H9 (cell line): ENCODE data around the gene FRK. TPM values are rescaled to one million over a fixed set of nuclear protein-coding genes. Genes with fewer than 3 reads are reported as not detected.

Experiments used
- DNase-seq: peaks from one replicate; pipeline ENCODE4 v3.0.0-alpha.2; 2017
- H2AFZ ChIP-seq: one replicate; pipeline ENCODE4 v1.6.1; 2013; ENCODE audit warnings: mild to moderate bottlenecking, low read length, control low read depth, moderate library complexity
- H2AK5ac ChIP-seq: 2 replicates; pipeline ENCODE4 v1.6.1; 2013; ENCODE audit warnings: low read length, control low read depth, mixed read lengths; ENCODE audit not compliant: insufficient read length
- H2BK120ac ChIP-seq: one replicate; pipeline ENCODE4 v1.6.1; 2013; ENCODE audit warnings: low read depth, mild to moderate bottlenecking, low read length, control low read depth, inconsistent platforms; ENCODE audit not compliant: poor library complexity, severe bottlenecking
- H2BK12ac ChIP-seq: 2 replicates; pipeline ENCODE4 v1.6.1; 2013; ENCODE audit warnings: low read length, control low read depth, mixed read lengths, low read depth; ENCODE audit not compliant: insufficient read length
- H2BK15ac ChIP-seq: 2 replicates; pipeline ENCODE4 v1.6.1; 2013; ENCODE audit warnings: low read depth, low read length, control low read depth
- H2BK20ac ChIP-seq: one replicate; pipeline ENCODE4 v1.6.1; 2013; ENCODE audit warnings: low read depth, mild to moderate bottlenecking, low read length, control low read depth, inconsistent platforms; ENCODE audit not compliant: poor library complexity, severe bottlenecking
- H2BK5ac ChIP-seq: 2 replicates; pipeline ENCODE4 v1.6.1; 2013; ENCODE audit warnings: low read length, control low read depth, mixed read lengths; ENCODE audit not compliant: insufficient read length
- H3K14ac ChIP-seq: 2 replicates; pipeline ENCODE4 v1.6.1; 2013; ENCODE audit warnings: low read length, control low read depth; ENCODE audit not compliant: insufficient read depth
- H3K18ac ChIP-seq: 2 replicates; pipeline ENCODE4 v1.6.1; 2013; ENCODE audit warnings: low read depth, mild to moderate bottlenecking, mixed read lengths, low read length, control low read depth; ENCODE audit not compliant: insufficient read length
- H3K23ac ChIP-seq: 2 replicates; pipeline ENCODE4 v1.6.1; 2013; ENCODE audit warnings: low read length, control low read depth, mixed read lengths, low read depth; ENCODE audit not compliant: insufficient read length
- H3K23me2 ChIP-seq: 2 replicates; pipeline ENCODE4 v1.6.1; 2013; ENCODE audit warnings: low read depth, mild to moderate bottlenecking, mixed read lengths, low read length, control low read depth; ENCODE audit not compliant: insufficient read length, poor library complexity, severe bottlenecking
- H3K27ac ChIP-seq: 2 replicates; pipeline ENCODE4 v1.5.1; 2013; ENCODE audit warnings: low read length, control low read depth, mixed read lengths, low read depth; ENCODE audit not compliant: insufficient read length
- H3K27me3 ChIP-seq: 2 replicates; pipeline ENCODE4 v1.6.1; 2013; ENCODE audit warnings: low read length, control low read depth, inconsistent platforms; ENCODE audit not compliant: insufficient read depth
- H3K4ac ChIP-seq: 2 replicates; pipeline ENCODE4 v1.6.1; 2013; ENCODE audit warnings: low read depth, mild to moderate bottlenecking, control low read depth, inconsistent platforms, low read length, moderate library complexity
- H3K4me1 ChIP-seq: 2 replicates; pipeline ENCODE4 v1.6.1; 2013; ENCODE audit warnings: low read length, control low read depth, inconsistent platforms; ENCODE audit not compliant: insufficient read depth
- H3K4me2 ChIP-seq: 2 replicates; pipeline ENCODE4 v1.6.1; 2013; ENCODE audit warnings: low read length, control low read depth, mixed read lengths; ENCODE audit not compliant: insufficient read length, insufficient read depth
- H3K56ac ChIP-seq: 2 replicates; pipeline ENCODE4 v1.6.1; 2013; ENCODE audit warnings: low read depth, mild to moderate bottlenecking, mixed read lengths, low read length, control low read depth; ENCODE audit not compliant: insufficient read length
- H3K79me1 ChIP-seq: 2 replicates; pipeline ENCODE4 v1.6.1; 2013; ENCODE audit warnings: low read depth, mild to moderate bottlenecking, moderate library complexity, low read length, control low read depth, inconsistent platforms; ENCODE audit not compliant: insufficient read depth, poor library complexity, severe bottlenecking
- H3K79me2 ChIP-seq: 2 replicates; pipeline ENCODE4 v1.6.1; 2013; ENCODE audit warnings: low read length, control low read depth, inconsistent platforms; ENCODE audit not compliant: insufficient read depth
- H3K9ac ChIP-seq: 2 replicates; pipeline ENCODE4 v1.6.1; 2013; ENCODE audit warnings: low read length, control low read depth, mixed read lengths; ENCODE audit not compliant: insufficient read length; ENCODE audit errors: extremely low read depth
- H3K9me3 ChIP-seq: one replicate; pipeline ENCODE4 v1.6.1; 2013; ENCODE audit warnings: low read depth, low read length, inconsistent platforms; ENCODE audit not compliant: control insufficient read depth
- H3T11ph ChIP-seq: one replicate; pipeline ENCODE4 v1.6.1; 2013; ENCODE audit warnings: mild to moderate bottlenecking, low read length, control low read depth, inconsistent platforms
- H4K20me1 ChIP-seq: one replicate; pipeline ENCODE4 v1.6.1; 2013; ENCODE audit not compliant: control insufficient read depth, insufficient read length, insufficient read depth
- H4K5ac ChIP-seq: 2 replicates; pipeline ENCODE4 v1.6.1; 2013; ENCODE audit warnings: low read depth, mild to moderate bottlenecking, mixed read lengths, low read length, control low read depth; ENCODE audit not compliant: insufficient read length
- H4K8ac ChIP-seq: replicated peaks from 2 replicates; pipeline ENCODE4 v1.6.1; 2013; ENCODE audit warnings: low read length, control low read depth, mixed read lengths, low read depth; ENCODE audit not compliant: insufficient read length
- H4K91ac ChIP-seq: 2 replicates; pipeline ENCODE4 v1.6.1; 2013; ENCODE audit warnings: low read depth, mild to moderate bottlenecking, moderate library complexity, mixed read lengths, low read length, control low read depth; ENCODE audit not compliant: insufficient read length
- H3K27ac Mint-ChIP-seq, 3 experiments: 2 replicates in 2 of 3; 3 replicates in 1 of 3; pipeline ENCODE4 v1.8.0; 2020 to 2021; ENCODE audit warnings: mixed read lengths in 3 of 3, mild to moderate bottlenecking in 1 of 3, moderate library complexity in 1 of 3
- H3K27me3 Mint-ChIP-seq: 2 replicates; pipeline ENCODE4 v1.8.0; 2021; ENCODE audit warnings: low read depth, mild to moderate bottlenecking, moderate library complexity, mixed read lengths
- H3K36me3 Mint-ChIP-seq, 3 experiments: 2 replicates in 2 of 3; 3 replicates in 1 of 3; pipeline ENCODE4 v1.8.0; 2020 to 2021; ENCODE audit warnings: low read depth in 3 of 3, mixed read lengths in 3 of 3; ENCODE audit not compliant: insufficient read depth in 1 of 3
- H3K4me1 Mint-ChIP-seq, 2 experiments: 2 replicates each; pipeline ENCODE4 v1.8.0; 2020; ENCODE audit warnings: mixed read lengths in 2 of 2
- H3K4me3 Mint-ChIP-seq, 2 experiments: 2 replicates in 1 of 2; 3 replicates in 1 of 2; pipeline ENCODE4 v1.8.0; 2020 to 2021; ENCODE audit warnings: mild to moderate bottlenecking in 2 of 2, mixed read lengths in 2 of 2, moderate library complexity in 1 of 2
- H3K9me3 Mint-ChIP-seq, 2 experiments: 2 replicates in 1 of 2; 3 replicates in 1 of 2; pipeline ENCODE4 v1.8.0; 2020; ENCODE audit warnings: mild to moderate bottlenecking in 2 of 2, mixed read lengths in 2 of 2, moderate library complexity in 1 of 2
- WGBS: extraction: QIAGEN DNeasy Blood & Tissue Kit; methylation state at CpG from one replicate; pipeline ENCODE4 v1.1.7; 2013; ENCODE audit warnings: missing lambda C conversion rate, low lambda C conversion rate, mixed read lengths; ENCODE audit not compliant: insufficient read length; ENCODE audit errors: extremely low coverage; 5-methylcytosine and 5-hydroxymethylcytosine counted together
- total RNA-seq: library from RNA; stranded (reverse); gene quantifications from 2 replicates; pipeline ENCODE4 v1.2.1, GENCODE V29; 2021
- TF ChIP-seq, protein P1 (sequence below): fragments of 200-600 bp; sonication (generic); conservative IDR thresholded peaks from 3 replicates; pipeline ENCODE4 v1.8.0; 2021; ENCODE audit warnings: antibody characterized with exemption, mild to moderate bottlenecking

The FRK gene
- total RNA-seq, 1 experiment from 2014 or later: 0.15 TPM

DNA sequence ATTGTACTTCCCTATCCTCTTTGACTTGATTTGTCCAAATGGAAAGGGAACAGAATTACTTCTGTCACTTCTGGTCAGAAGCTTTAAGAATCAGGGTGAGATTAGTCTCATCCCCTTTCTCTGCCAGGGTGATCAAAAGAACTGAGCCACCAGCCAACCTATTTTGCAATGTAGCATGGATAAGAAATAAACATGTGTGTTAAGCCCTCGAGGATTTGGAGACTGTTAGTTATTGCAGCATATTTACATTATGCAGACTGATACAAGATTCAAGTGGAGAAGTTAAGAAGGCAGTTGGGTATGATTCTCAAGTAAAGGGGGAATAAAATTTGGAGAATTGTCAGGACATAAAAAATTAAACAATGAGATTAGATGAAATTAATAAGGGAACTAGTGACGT is 106.0 kb downstream of the FRK start:
- H4K8ac ChIP-seq: no peak overlapping the region
- H3T11ph ChIP-seq: no peak overlapping the region
- Mint-ChIP-seq H3K9me3 (peaks cover 6% of the 10 kb centered on the region in 2 experiments), H3K27ac (no peak overlapping the region), H3K4me1 (peaks cover 0 to 2% of the 10 kb centered on the region in 2 experiments; a peak in 1 of 4 replicates), H3K4me3 (no peak overlapping the region), H3K36me3 (peaks cover 0 to 4% (median 2%) of the 10 kb centered on the region in 3 experiments; a peak in 3 of 7 replicates), H3K27me3 (no peaks in the 10 kb centered on the region)
- H3K56ac ChIP-seq: no peak overlapping the region
- H3K27ac ChIP-seq: no peak overlapping the region
- no peak overlapping the region for H2BK5ac ChIP-seq
- no peaks in the 10 kb centered on the region for H3K79me2 ChIP-seq
- H3K4ac ChIP-seq: no peak overlapping the region
- no peak overlapping the region for H2BK120ac ChIP-seq
- DNase-seq: no peak
- peaks cover 2% of the 10 kb centered on the region; the same call in 1 of the 2 replicates for H3K4me1 ChIP-seq
- no peak overlapping the region for H3K9ac ChIP-seq
- no peak overlapping the region for H3K4me2 ChIP-seq
- H3K79me1 ChIP-seq: no peaks in the 10 kb centered on the region
- H4K5ac ChIP-seq: no peak overlapping the region
- H2BK15ac ChIP-seq: no peak overlapping the region
- H3K18ac ChIP-seq: no peak overlapping the region
- no CpG with 5 or more reads among the region's 2 CpGs for WGBS
- no peak overlapping the region for H4K91ac ChIP-seq
- H2BK12ac ChIP-seq: no peak overlapping the region
- H2AK5ac ChIP-seq: no peak overlapping the region
- no peak overlapping the region for H3K23ac ChIP-seq
- H3K14ac ChIP-seq: no peak overlapping the region
- TF ChIP-seq, protein P1, sequence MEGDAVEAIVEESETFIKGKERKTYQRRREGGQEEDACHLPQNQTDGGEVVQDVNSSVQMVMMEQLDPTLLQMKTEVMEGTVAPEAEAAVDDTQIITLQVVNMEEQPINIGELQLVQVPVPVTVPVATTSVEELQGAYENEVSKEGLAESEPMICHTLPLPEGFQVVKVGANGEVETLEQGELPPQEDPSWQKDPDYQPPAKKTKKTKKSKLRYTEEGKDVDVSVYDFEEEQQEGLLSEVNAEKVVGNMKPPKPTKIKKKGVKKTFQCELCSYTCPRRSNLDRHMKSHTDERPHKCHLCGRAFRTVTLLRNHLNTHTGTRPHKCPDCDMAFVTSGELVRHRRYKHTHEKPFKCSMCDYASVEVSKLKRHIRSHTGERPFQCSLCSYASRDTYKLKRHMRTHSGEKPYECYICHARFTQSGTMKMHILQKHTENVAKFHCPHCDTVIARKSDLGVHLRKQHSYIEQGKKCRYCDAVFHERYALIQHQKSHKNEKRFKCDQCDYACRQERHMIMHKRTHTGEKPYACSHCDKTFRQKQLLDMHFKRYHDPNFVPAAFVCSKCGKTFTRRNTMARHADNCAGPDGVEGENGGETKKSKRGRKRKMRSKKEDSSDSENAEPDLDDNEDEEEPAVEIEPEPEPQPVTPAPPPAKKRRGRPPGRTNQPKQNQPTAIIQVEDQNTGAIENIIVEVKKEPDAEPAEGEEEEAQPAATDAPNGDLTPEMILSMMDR: no peak
- no peak overlapping the region for H2AFZ ChIP-seq
- H3K23me2 ChIP-seq: no peaks in the 10 kb centered on the region
- no peak overlapping the region for H2BK20ac ChIP-seq
- no peaks in the 10 kb centered on the region for H3K27me3 ChIP-seq
- no peaks in the 10 kb centered on the region for H4K20me1 ChIP-seq
- no peaks in the 10 kb centered on the region for H3K9me3 ChIP-seq
